Measurements from ENCODE around the gene ZNF275. TPM values are rescaled to one million over a fixed set of nuclear protein-coding genes. Genes with fewer than 3 reads are reported as not detected.

The ZNF275 gene
- total RNA-seq, 1 experiment from 2014 or later, result 9.8 TPM

DNA sequence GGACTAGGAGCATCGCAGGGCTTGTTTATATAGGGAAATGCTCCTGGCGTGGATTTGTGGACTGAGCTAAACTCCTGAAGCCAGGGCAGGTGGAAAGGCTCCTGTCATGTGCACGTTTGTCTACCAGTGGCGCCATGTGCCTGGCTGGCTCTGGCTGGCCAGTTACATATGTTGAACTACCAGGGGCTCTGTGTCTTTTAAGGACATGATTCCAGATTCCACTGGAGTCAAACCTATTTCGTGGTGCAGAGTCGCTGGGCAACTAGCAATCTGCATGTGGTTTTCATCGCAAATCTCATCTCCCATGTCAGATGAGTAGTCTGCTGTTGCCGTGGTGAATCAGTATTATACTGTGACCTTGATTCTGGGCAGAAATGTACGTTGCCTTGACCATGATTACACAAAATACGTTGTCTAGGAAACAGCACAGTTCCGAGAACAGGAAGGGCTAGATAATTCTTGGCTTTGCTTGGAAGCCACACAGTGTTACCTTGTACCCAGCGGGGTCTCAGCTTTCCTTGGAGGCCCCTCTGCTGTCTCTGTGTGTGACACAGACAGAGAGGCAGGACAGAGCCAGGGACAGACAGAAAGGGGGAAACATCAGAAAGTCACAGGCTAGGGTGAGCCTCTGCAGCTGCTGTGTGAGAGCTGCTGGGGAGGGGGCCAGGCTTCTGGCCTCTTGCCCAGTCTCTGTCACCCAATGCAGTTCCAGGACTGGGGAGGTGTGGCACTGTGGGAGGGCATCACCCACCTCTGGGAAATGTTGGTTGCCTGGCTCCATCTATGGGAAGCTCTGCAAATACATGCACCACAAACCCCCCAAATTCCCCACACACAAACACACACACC is 48.0 kb downstream of the ZNF275 start:
- Histone ChIP-seq H3K4me3 (replicated peaks in 1 of 2; ENCODE audit: low read depth in 1 of 2, low read length in 2 of 2) (no peak overlapping the region), H3K27me3 (ENCODE audit: insufficient read depth, low read length) (no peaks in the 10 kb centered on the region), H3K9me3 (ENCODE audit: control insufficient read depth in 1 of 2, insufficient read depth in 1 of 2, low read depth in 1 of 2, low read length in 2 of 2) (no peaks in the 10 kb centered on the region), H3K4me1 (ENCODE audit: control insufficient read depth in 1 of 2, insufficient read depth in 2 of 2, low read length in 2 of 2) (no peaks in the 10 kb centered on the region), H2AFZ (ENCODE audit: low read depth, low read length, poor library complexity, severe bottlenecking) (no peak overlapping the region), H3K9me2 (ENCODE audit: insufficient read depth) (no peaks in the 10 kb centered on the region), H3K79me2 (ENCODE audit: insufficient read depth, low read length) (no peaks in the 10 kb centered on the region), H3K27ac (ENCODE audit: low read depth, low read length) (no peak overlapping the region), H3K4me2 (ENCODE audit: low read length) (no peak overlapping the region), H3K9ac (ENCODE audit: low read length) (no peak overlapping the region), H4K20me1 (ENCODE audit: insufficient read depth) (no peaks in the 10 kb centered on the region), H3K36me3 (ENCODE audit: control insufficient read depth in 1 of 2, insufficient read depth in 2 of 2, low read length in 2 of 2) (no peaks in the 10 kb centered on the region)
- POLR2A ChIA-PET, result no interaction called here
- no peak for TF ChIP-seq RAD21 (IDR thresholded peaks at IDR 0.05; ENCODE audit: low read depth)
- TF ChIP-seq SP1 (IDR thresholded peaks at IDR 0.05; ENCODE audit: low read depth), result no peak
- TF ChIP-seq TCF7L2 (IDR thresholded peaks at IDR 0.05; ENCODE audit: borderline replicate concordance, extremely low read depth, insufficient read depth, insufficient read length), result no peak
- no peak for TF ChIP-seq EZH2 (IDR thresholded peaks at IDR 0.05)
- TF ChIP-seq CEBPB (IDR thresholded peaks at IDR 0.05; ENCODE audit: low read depth), result no peak
- DNase-seq (ENCODE audit: low read depth, low spot score), result no peak
- ATAC-seq, result no peak
- intact Hi-C loops (cut with micrococcal nuclease), result no loop called here
- no TSS peak for BruUV-seq (replicated peaks)
- RAD21 ChIA-PET (ENCODE audit: low non-redundant PET in 1 of 2, low total read pairs in 2 of 2, uncharacterized antibody in 2 of 2, unreplicated experiment in 2 of 2), result no interaction called here
- CTCF ChIA-PET, result no interaction called here

DNA sequence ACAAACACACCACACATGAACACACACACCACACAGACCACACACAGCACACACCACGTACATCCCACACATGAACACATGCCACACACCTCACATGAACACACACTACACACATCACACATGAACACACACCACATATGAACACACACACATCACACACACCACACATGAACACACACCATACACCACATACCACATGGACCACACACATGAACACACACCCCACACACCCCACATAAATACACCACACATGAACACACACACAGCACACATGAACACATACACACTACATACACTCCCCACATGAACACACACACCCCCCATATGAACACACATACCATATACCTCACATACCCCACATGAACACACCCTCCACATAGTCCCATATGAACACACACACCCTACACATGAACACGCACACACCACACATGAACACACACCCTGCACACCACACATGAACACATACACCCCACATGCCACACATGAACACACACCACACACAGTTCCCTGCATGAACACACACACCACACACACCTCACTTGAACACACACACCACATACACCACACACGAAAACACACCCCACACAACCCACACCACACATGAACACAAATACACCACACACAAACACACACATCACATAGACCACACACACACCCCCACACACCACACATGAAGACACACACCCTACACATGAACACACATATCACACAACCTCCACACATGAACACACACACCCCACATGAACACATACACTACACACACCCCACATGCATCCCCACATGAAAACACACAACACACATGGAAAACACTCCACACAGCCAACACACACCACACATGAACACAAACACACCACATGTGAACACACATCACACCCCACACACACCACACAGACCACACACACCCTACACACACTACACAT is 48.9 kb downstream of the ZNF275 start:
- Histone ChIP-seq H3K9me2 (ENCODE audit: insufficient read depth) (no peaks in the 10 kb centered on the region), H4K20me1 (ENCODE audit: insufficient read depth) (no peaks in the 10 kb centered on the region), H3K36me3 (ENCODE audit: control insufficient read depth in 1 of 2, insufficient read depth in 2 of 2, low read length in 2 of 2) (no peaks in the 10 kb centered on the region), H3K9ac (ENCODE audit: low read length) (no peak overlapping the region), H3K79me2 (ENCODE audit: insufficient read depth, low read length) (no peaks in the 10 kb centered on the region), H3K27me3 (ENCODE audit: insufficient read depth, low read length) (no peaks in the 10 kb centered on the region), H2AFZ (ENCODE audit: low read depth, low read length, poor library complexity, severe bottlenecking) (no peak overlapping the region), H3K27ac (ENCODE audit: low read depth, low read length) (no peak overlapping the region), H3K4me3 (replicated peaks in 1 of 2; ENCODE audit: low read depth in 1 of 2, low read length in 2 of 2) (no peak overlapping the region), H3K9me3 (ENCODE audit: control insufficient read depth in 1 of 2, insufficient read depth in 1 of 2, low read depth in 1 of 2, low read length in 2 of 2) (no peaks in the 10 kb centered on the region), H3K4me1 (ENCODE audit: control insufficient read depth in 1 of 2, insufficient read depth in 2 of 2, low read length in 2 of 2) (no peaks in the 10 kb centered on the region), H3K4me2 (ENCODE audit: low read length) (no peak overlapping the region)
- ChIA-PET CTCF (no interaction called here), RAD21 (ENCODE audit: low non-redundant PET in 1 of 2, low total read pairs in 2 of 2, uncharacterized antibody in 2 of 2, unreplicated experiment in 2 of 2) (no interaction called here), POLR2A (no interaction called here)
- no TSS peak for BruUV-seq (replicated peaks)
- DNase-seq (ENCODE audit: low read depth, low spot score), result no peak
- ATAC-seq, result no peak
- intact Hi-C loops (cut with micrococcal nuclease), result no loop called here
- TF ChIP-seq JUND (IDR thresholded peaks at IDR 0.05) (no peak), EZH2 (IDR thresholded peaks at IDR 0.05) (no peak), SRF (IDR thresholded peaks at IDR 0.05; ENCODE audit: low read depth) (no peak), POLR2A (IDR thresholded peaks at IDR 0.05; ENCODE audit: borderline replicate concordance, extremely low read depth, insufficient read depth, insufficient read length) (no peak), EZH2phosphoT487 (IDR thresholded peaks at IDR 0.05; ENCODE audit: borderline replicate concordance) (no peak), ZFX (IDR thresholded peaks at IDR 0.05) (no peak), YY1 (IDR thresholded peaks at IDR 0.05; ENCODE audit: extremely low read depth, insufficient replicate concordance, low read depth, low read length) (no peak), TCF7L2 (IDR thresholded peaks at IDR 0.05; ENCODE audit: borderline replicate concordance, extremely low read depth, insufficient read depth, insufficient read length) (no peak), ELF1 (IDR thresholded peaks at IDR 0.05; ENCODE audit: borderline replicate concordance, low read depth) (no peak), ZNF274 (IDR thresholded peaks at IDR 0.05; ENCODE audit: low read depth, low read length) (no peak)
- TF ChIP-seq, protein P1, sequence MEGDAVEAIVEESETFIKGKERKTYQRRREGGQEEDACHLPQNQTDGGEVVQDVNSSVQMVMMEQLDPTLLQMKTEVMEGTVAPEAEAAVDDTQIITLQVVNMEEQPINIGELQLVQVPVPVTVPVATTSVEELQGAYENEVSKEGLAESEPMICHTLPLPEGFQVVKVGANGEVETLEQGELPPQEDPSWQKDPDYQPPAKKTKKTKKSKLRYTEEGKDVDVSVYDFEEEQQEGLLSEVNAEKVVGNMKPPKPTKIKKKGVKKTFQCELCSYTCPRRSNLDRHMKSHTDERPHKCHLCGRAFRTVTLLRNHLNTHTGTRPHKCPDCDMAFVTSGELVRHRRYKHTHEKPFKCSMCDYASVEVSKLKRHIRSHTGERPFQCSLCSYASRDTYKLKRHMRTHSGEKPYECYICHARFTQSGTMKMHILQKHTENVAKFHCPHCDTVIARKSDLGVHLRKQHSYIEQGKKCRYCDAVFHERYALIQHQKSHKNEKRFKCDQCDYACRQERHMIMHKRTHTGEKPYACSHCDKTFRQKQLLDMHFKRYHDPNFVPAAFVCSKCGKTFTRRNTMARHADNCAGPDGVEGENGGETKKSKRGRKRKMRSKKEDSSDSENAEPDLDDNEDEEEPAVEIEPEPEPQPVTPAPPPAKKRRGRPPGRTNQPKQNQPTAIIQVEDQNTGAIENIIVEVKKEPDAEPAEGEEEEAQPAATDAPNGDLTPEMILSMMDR (IDR thresholded peaks at IDR 0.05 in 2 of 3, conservative IDR thresholded peaks at IDR 0.05 in 1 of 3; ENCODE audit: borderline replicate concordance in 1 of 3, insufficient read depth in 1 of 3, low read depth in 2 of 3, low read length in 2 of 3), result no peak
- TF ChIP-seq, protein P2, sequence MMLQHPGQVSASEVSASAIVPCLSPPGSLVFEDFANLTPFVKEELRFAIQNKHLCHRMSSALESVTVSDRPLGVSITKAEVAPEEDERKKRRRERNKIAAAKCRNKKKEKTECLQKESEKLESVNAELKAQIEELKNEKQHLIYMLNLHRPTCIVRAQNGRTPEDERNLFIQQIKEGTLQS (IDR thresholded peaks at IDR 0.05), result no peak

Measured in HCT116 (cell line).